Left colon (tissue), 2 donors: ENCODE data around the gene CARD6. TPM values are rescaled to one million over a fixed set of nuclear protein-coding genes. Genes with fewer than 3 reads are reported as not detected.
A peak's percentile ranks its signal among the peaks of the same experiment; 100 is the strongest.

ENCODE experiments used
- ATAC-seq: fragments of 200-7000 bp; cut with Tn5 transposase; one replicate; pipeline ENCODE4 v1.9.1; 2020; ENCODE audit warnings: mild to moderate bottlenecking, moderate library complexity
- DNase-seq, 2 donors: peaks; one replicate each; pipeline ENCODE4 v3.0.0-alpha.2; 2020
- intact Hi-C, 2 donors: fragments of 100-400 bp; cut with DNase I in 1 of 2; cut with micrococcal nuclease in 1 of 2; formaldehyde crosslinking; loops; one replicate each; pipeline versions ENCODE4 v1.11.2 to v1.14.0; 2022; cut with DNase I, micrococcal nuclease
- total RNA-seq, 2 donors: library from RNA; stranded (reverse); fragmentation: NEBNext Ultra II Directional; extraction: Animal tissue kit (Norgen Biotek cat#: 25700); gene quantifications; one replicate each; pipeline ENCODE4 v1.2.1, GENCODE V29; 2021
- donor health status: DM: no; HTN: no; CAD: no.
- donor health status: DM: yes; HTN: yes; CAD: no.

Gene CARD6
- total RNA-seq, 2 donors from 2014 or later = 1.9 to 3.5 TPM

- intact Hi-C loops = no loop called here
- no peak for DNase-seq
- peak; percentile 66 for ATAC-seq
Observed at GRCh38 chr5:40909264-40909663, 68.1 kb downstream of the CARD6 start, which contains the start of gene C7. TSS of gene C7 (plus strand) at chr5:40909497. CDS start at chr5:40909611, 114 bp downstream.

DNA sequence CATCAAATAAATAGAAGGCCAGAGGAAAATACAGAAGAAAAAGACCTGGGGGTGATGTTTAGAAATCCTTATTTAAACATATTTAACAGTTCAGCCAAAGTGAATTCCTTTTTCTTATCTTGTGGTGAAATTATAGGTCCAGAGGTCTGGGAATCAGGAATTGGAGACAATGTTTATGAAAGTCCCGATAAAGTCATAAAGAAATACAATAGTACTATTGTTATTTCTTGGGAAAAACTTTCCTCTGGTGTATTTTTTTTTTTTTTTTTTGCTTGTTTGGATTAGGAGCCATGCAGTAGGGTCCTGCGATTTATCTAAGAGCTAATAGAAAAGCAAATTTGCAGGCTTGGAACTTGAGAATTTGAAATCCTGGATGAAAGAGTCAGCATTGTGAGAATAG, 68.6 kb downstream of the CARD6 start:
- DNase-seq (no peak), ATAC-seq (peak; percentile 63)
- intact Hi-C loops = no loop called here

Other genes starting within 250 kb of the CARD6 start
- 10 to 100 TPM; 56.7 to 58.2 TPM for gene PTGER4, start 161.5 kb upstream of the CARD6 start, total RNA-seq
- 10 to 100 TPM; 15.0 to 15.8 TPM for gene TTC33, start 85.4 kb upstream of the CARD6 start, total RNA-seq
- 100 to 1,000 TPM in 1 of 2 donors, 10 to 100 TPM in 1; 95.4 to 108 TPM for gene PRKAA1, start 43.0 kb upstream of the CARD6 start, total RNA-seq
- gene RPL37, start 6.1 kb upstream of the CARD6 start, total RNA-seq = 100 to 1,000 TPM; 828 to 833 TPM
- 10 to 100 TPM; 18.4 to 59.9 TPM for gene C7, start 68.1 kb downstream of the CARD6 start, total RNA-seq
- gene MROH2B, start 230.0 kb downstream of the CARD6 start, total RNA-seq = not detected